ENCODE results near the gene MRPL55. TPM values are rescaled to one million over a fixed set of nuclear protein-coding genes. Genes with fewer than 3 reads are reported as not detected.
A peak's percentile ranks its signal among the peaks of the same experiment; 100 is the strongest.

Gene MRPL55
- total and polyA plus RNA-seq, 2 of the 13 experiments (the other 11 are each of a cell fraction or from before 2014, with no cell fraction given): 58.6 to 92.9 TPM

DNA sequence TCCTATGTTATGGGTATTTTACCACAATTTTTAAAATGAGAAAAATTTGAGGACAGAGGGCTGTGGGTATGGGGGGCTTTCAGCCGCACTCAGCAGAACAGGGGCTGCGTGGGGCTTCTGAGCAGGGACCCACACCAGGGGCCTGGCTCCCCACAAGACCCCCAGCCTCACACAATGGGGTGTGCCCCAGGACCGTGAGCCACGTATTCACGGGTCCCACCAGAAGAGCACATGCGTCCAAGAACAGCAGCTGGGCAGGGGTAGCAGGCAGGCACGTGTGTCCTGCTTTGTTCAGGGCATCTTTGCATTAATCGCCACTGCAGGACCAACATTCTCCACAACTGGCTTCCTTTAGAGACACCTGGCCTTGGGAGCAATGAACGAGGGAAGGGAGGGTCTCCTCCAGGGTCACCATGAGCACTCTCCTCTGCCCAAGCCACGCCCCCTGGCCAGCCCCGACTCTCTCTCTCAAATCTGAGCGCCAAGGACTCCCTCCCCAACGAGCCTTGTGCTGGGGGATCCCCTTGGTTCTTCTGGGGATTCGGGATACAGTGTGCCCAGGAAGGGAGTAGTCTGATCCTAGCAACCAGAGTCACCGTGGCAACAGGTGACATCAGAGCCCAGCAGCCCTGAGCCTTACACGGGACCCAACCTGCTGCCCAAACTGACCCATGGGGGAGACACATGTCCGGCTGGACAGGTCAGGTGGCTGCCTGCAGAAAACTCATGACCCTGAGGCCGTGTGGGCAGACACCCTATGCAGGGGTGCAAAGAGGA, 34.0 kb downstream of the MRPL55 start:
- Histone ChIP-seq H3K27ac (ENCODE audit: extremely low read length, insufficient read depth, low read length) (no peak overlapping the region), H2AFZ (ENCODE audit: low read length) (no peak overlapping the region), H3K4me2 (ENCODE audit: low read depth, low read length) (no peak overlapping the region), H3K9ac (ENCODE audit: insufficient read depth, low read depth, low read length) (no peak overlapping the region), H4K20me1 (ENCODE audit: insufficient read depth, low read length) (no peaks in the 10 kb centered on the region; the same call in 1 of the 2 replicates), H3K4me3 (replicated peaks in 1 of 3; ENCODE audit: insufficient read depth in 1 of 3, low read depth in 2 of 3, low read length in 3 of 3) (no peak overlapping the region), H3K27me3 (ENCODE audit: control insufficient read depth in 1 of 2, insufficient read depth in 2 of 2, low read length in 2 of 2) (peaks cover 9 to 23% of the 10 kb centered on the region in 2 experiments; a peak in 3 of 5 replicates), H3K9me3 (ENCODE audit: low read length) (no peaks in the 10 kb centered on the region), H3K36me3 (replicated peaks in 1 of 2; ENCODE audit: control insufficient read depth in 1 of 2, insufficient read depth in 2 of 2, low read length in 2 of 2) (no peaks in the 10 kb centered on the region), H3K79me2 (ENCODE audit: insufficient read depth, low read length) (no peaks in the 10 kb centered on the region), H3K4me1 (ENCODE audit: insufficient read depth, low read length) (no peaks in the 10 kb centered on the region)
- TF ChIP-seq PLRG1 (conservative IDR thresholded peaks at IDR 0.05) (no peak), RFX5 (IDR thresholded peaks at IDR 0.05; ENCODE audit: low read depth, low read length) (peak; percentile 97), ARHGAP35 (CRISPR knock-in tag; IDR thresholded peaks at IDR 0.05; ENCODE audit: borderline replicate concordance) (no peak), RFXAP (CRISPR knock-in tag; IDR thresholded peaks at IDR 0.05; ENCODE audit: borderline replicate concordance) (peak; percentile 91), RFXANK (CRISPR knock-in tag; IDR thresholded peaks at IDR 0.05) (peak; percentile 97), RFX3 (CRISPR knock-in tag; IDR thresholded peaks at IDR 0.05) (0 out of 2 replicates have a peak, but pooled peaks have one; percentile 33)
- ATAC-seq (no peak), FAIRE-seq (no peak), DNase-seq (ENCODE audit: low spot score) (no peak)
- intact Hi-C loops (cut with micrococcal nuclease; ENCODE audit: unreplicated experiment) (loop anchor here (1.0 kb wide), 1 partner anchor 76 kb away; no protein-coding TSS in a partner anchor), in situ Hi-C loops (cut with HindIII; ENCODE audit: extremely low pct_ligation_motif_present, low pct_unique_long_range_greater_than_20kb) (loop anchor here (5.0 kb wide), 1 partner anchor 73 kb away; no protein-coding TSS in a partner anchor)
- POLR2A ChIA-PET: no interaction called here
- 20% methylated on average over 9 of the region's 18 CpGs for WGBS (ENCODE audit: low lambda C conversion rate)
- BruUV-seq (replicated peaks): no TSS peak
- CTCF ChIA-PET (ENCODE audit: low intra/inter-chr PET ratio, low total read pairs): no interaction called here

DNA sequence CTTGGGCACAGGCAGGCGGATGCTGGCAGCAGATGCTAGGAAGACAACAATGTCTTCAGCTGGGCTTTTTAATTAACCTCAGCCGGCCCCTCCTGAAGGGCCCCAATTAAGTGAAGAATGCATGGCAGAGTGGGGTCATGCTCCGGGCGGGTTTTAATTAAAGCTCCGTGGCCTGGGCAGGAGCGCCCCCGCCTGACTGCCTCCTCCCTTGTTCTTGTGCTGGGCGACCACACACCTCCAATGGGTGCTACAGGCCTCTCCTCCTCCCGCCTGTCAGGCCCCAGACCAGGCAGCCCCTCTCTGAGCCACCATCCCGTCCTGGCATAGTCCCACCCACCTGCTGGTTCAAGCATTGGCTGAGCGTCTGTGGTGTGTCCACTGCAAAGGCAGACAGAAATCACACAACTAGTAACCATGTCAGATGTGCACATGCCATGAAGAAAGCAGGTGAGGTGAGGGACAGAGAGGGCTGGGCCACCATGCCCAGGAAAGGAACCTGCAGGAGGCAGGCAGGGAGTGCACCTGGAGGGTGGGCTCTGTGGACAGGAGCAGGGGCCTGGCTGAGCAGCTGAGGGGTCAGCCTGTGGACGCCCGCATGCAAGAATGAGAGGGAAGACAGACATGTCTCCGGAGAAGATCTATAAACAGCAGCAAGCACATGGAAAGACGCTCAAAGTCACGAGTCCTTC, 35.1 kb downstream of the MRPL55 start:
- Histone ChIP-seq H3K9ac (ENCODE audit: insufficient read depth, low read depth, low read length) (no peak overlapping the region), H2AFZ (ENCODE audit: low read length) (no peak overlapping the region), H3K4me1 (ENCODE audit: insufficient read depth, low read length) (no peaks in the 10 kb centered on the region), H3K36me3 (replicated peaks in 1 of 2; ENCODE audit: control insufficient read depth in 1 of 2, insufficient read depth in 2 of 2, low read length in 2 of 2) (no peaks in the 10 kb centered on the region), H3K9me3 (ENCODE audit: low read length) (no peaks in the 10 kb centered on the region), H3K27me3 (ENCODE audit: control insufficient read depth in 1 of 2, insufficient read depth in 2 of 2, low read length in 2 of 2) (peaks cover 9 to 23% of the 10 kb centered on the region in 2 experiments; a peak in 3 of 5 replicates), H3K79me2 (ENCODE audit: insufficient read depth, low read length) (no peaks in the 10 kb centered on the region), H3K4me2 (ENCODE audit: low read depth, low read length) (no peak overlapping the region), H3K4me3 (replicated peaks in 1 of 3; ENCODE audit: insufficient read depth in 1 of 3, low read depth in 2 of 3, low read length in 3 of 3) (no peak overlapping the region), H4K20me1 (ENCODE audit: insufficient read depth, low read length) (no peaks in the 10 kb centered on the region; the same call in 1 of the 2 replicates), H3K27ac (ENCODE audit: extremely low read length, insufficient read depth, low read length) (no peak overlapping the region)
- BruUV-seq (replicated peaks): no TSS peak
- FAIRE-seq (no peak), DNase-seq (ENCODE audit: low spot score) (no peak), ATAC-seq (peak; percentile 59)
- ChIA-PET CTCF (ENCODE audit: low intra/inter-chr PET ratio, low total read pairs) (no interaction called here), POLR2A (interaction anchor here (1.0 kb wide), 1 partner anchor 8 kb away, joined by 3 read pairs; the partner anchor contains the start of gene ARF1)
- WGBS (ENCODE audit: low lambda C conversion rate): 48% methylated on average over 6 of the region's 16 CpGs
- in situ Hi-C loops (cut with HindIII; ENCODE audit: extremely low pct_ligation_motif_present, low pct_unique_long_range_greater_than_20kb): no loop called here
- intact Hi-C loops (cut with micrococcal nuclease; ENCODE audit: unreplicated experiment): loop anchor here (1.0 kb wide), 1 partner anchor 75 kb away; no protein-coding TSS in a partner anchor
- TF ChIP-seq STAG1 (CRISPR knock-in tag; IDR thresholded peaks at IDR 0.05): peak; percentile 55
- TF ChIP-seq, protein P1, sequence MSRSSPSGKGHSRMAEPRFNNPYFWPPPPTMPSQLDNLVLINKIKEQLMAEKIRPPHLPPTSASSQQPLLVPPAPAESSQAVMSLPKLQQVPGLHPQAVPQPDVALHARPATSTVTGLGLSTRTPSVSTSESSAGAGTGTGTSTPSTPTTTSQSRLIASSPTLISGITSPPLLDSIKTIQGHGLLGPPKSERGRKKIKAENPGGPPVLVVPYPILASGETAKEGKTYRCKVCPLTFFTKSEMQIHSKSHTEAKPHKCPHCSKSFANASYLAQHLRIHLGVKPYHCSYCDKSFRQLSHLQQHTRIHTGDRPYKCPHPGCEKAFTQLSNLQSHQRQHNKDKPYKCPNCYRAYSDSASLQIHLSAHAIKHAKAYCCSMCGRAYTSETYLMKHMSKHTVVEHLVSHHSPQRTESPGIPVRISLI (CRISPR knock-in tag; IDR thresholded peaks at IDR 0.05; ENCODE audit: borderline replicate concordance): no peak
- TF ChIP-seq NR2C2 (CRISPR knock-in tag; IDR thresholded peaks at IDR 0.05; ENCODE audit: borderline replicate concordance): no peak
- TF ChIP-seq, protein P2, sequence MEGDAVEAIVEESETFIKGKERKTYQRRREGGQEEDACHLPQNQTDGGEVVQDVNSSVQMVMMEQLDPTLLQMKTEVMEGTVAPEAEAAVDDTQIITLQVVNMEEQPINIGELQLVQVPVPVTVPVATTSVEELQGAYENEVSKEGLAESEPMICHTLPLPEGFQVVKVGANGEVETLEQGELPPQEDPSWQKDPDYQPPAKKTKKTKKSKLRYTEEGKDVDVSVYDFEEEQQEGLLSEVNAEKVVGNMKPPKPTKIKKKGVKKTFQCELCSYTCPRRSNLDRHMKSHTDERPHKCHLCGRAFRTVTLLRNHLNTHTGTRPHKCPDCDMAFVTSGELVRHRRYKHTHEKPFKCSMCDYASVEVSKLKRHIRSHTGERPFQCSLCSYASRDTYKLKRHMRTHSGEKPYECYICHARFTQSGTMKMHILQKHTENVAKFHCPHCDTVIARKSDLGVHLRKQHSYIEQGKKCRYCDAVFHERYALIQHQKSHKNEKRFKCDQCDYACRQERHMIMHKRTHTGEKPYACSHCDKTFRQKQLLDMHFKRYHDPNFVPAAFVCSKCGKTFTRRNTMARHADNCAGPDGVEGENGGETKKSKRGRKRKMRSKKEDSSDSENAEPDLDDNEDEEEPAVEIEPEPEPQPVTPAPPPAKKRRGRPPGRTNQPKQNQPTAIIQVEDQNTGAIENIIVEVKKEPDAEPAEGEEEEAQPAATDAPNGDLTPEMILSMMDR (CRISPR knock-in tag; IDR thresholded peaks at IDR 0.05): peak; percentile 55
- TF ChIP-seq, protein P3, sequence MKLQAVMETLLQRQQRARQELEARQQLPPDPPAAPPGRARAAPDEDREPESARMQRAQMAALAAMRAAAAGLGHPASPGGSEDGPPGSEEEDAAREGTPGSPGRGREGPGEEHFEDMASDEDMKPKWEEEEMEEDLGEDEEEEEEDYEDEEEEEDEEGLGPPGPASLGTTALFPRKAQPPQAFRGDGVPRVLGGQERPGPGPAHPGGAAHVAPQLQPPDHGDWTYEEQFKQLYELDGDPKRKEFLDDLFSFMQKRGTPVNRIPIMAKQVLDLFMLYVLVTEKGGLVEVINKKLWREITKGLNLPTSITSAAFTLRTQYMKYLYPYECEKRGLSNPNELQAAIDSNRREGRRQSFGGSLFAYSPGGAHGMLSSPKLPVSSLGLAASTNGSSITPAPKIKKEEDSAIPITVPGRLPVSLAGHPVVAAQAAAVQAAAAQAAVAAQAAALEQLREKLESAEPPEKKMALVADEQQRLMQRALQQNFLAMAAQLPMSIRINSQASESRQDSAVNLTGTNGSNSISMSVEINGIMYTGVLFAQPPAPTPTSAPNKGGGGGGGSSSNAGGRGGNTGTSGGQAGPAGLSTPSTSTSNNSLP (IDR thresholded peaks at IDR 0.05; ENCODE audit: low read depth, low read length): no peak
- 0 out of 2 replicates have a peak, but pooled peaks have one; percentile 23 for TF ChIP-seq RAD21 (CRISPR knock-in tag; IDR thresholded peaks at IDR 0.05)

Data from HepG2 (cell line).